Activated naive CD8-positive, alpha-beta T cell treated with anti-CD3 and anti-CD28 coated beads for 36 hours (primary cell): ENCODE data around the gene FBLN1. TPM values are rescaled to one million over a fixed set of nuclear protein-coding genes. Genes with fewer than 3 reads are reported as not detected.

ENCODE experiments used
- DNase-seq: peaks from one replicate; pipeline ENCODE4 v3.0.0; 2021
- H3K27ac Mint-ChIP-seq: one replicate; pipeline ENCODE4 v1.8.0; 2022; ENCODE audit warnings: mild to moderate bottlenecking, moderate library complexity, mixed read lengths
- H3K27me3 Mint-ChIP-seq: one replicate; pipeline ENCODE4 v1.8.0; 2022; ENCODE audit warnings: mild to moderate bottlenecking, mixed read lengths
- H3K36me3 Mint-ChIP-seq: one replicate; pipeline ENCODE4 v1.8.0; 2021; ENCODE audit warnings: mild to moderate bottlenecking, mixed read lengths
- H3K4me1 Mint-ChIP-seq: one replicate; pipeline ENCODE4 v1.8.0; 2021; ENCODE audit warnings: mixed read lengths
- H3K4me3 Mint-ChIP-seq: one replicate; pipeline ENCODE4 v1.8.0; 2022; ENCODE audit warnings: mild to moderate bottlenecking, moderate library complexity, mixed read lengths
- H3K9me3 Mint-ChIP-seq: one replicate; pipeline ENCODE4 v1.8.0; 2022; ENCODE audit warnings: mixed read lengths
- total RNA-seq, 2 experiments: library from RNA; stranded (reverse); gene quantifications; one replicate each; pipeline ENCODE4 v1.2.3, GENCODE V29; 2021

Gene FBLN1
- total RNA-seq, 2 experiments from 2014 or later, result 0.30 to 0.37 TPM

DNA sequence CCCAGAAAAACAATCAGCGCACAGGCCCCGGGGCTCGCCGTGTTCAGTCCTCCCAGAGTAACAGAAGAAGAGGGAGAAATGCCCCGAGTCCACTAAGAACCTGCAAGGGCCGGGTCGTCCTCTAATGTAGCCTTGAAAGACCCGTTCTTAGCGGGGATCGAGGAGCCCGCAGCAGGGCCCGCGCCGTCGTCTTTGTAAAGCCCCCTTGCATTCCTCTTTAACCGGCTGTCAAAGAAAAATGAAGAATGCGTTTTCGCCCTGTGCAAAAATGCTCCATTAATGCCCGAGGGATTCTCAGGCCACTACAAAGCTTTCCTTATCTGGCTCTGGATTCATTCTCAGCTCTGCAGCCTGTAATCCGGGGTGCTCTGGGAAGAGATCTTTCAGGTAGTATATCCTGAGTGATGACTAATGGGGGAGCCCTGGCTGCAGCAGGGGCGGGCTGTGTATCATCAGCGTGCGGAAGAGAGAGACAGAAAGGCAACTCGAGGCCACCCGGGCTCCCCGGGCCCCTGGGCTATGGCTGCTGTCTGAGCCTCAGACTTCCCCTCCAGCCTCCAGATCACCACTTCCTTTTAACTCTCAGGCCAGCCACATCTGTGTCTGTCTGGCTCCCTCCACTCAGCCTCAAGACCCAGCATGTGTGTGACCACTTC lies 78.2 kb downstream of the FBLN1 start:
- peaks cover 3% of the 10 kb centered on the region for H3K9me3 Mint-ChIP-seq
- DNase-seq, result no peak
- H3K4me3 Mint-ChIP-seq, result no peak overlapping the region
- H3K27ac Mint-ChIP-seq, result no peak overlapping the region
- peaks cover 9% of the 10 kb centered on the region for H3K27me3 Mint-ChIP-seq
- H3K36me3 Mint-ChIP-seq, result no peaks in the 10 kb centered on the region
- peaks cover 8% of the 10 kb centered on the region for H3K4me1 Mint-ChIP-seq

DNA sequence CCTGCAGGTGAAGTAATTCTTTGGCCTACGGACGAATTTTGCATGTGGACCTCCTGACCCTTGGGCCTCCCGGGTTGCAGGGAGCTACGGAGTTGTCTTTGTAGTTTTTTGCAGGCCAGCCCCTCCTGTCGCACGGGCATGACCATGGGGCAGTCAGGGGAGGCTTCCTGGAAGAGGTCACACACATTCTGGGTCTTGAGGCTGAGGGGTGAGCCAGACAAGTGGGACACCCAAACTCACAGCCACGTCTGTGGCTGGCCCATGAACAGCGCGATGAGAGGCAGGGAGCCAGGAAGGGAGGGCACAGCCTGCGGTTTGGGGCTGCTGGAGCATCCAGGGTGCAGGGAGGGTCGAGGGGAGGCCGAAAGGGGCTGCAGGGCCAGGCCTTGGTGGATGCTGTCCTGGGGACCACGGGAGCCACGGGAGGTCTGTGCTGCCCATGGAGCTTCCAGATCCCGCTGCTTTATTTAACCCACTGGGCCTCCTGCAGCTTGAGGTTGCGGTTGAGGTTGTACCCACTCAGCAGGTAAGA lies 78.9 kb downstream of the FBLN1 start:
- Mint-ChIP-seq H3K27me3 (peaks cover 8% of the 10 kb centered on the region), H3K9me3 (peaks cover 3% of the 10 kb centered on the region), H3K36me3 (no peaks in the 10 kb centered on the region), H3K27ac (no peak overlapping the region), H3K4me1 (peaks cover 8% of the 10 kb centered on the region), H3K4me3 (no peak overlapping the region)
- no peak for DNase-seq

DNA sequence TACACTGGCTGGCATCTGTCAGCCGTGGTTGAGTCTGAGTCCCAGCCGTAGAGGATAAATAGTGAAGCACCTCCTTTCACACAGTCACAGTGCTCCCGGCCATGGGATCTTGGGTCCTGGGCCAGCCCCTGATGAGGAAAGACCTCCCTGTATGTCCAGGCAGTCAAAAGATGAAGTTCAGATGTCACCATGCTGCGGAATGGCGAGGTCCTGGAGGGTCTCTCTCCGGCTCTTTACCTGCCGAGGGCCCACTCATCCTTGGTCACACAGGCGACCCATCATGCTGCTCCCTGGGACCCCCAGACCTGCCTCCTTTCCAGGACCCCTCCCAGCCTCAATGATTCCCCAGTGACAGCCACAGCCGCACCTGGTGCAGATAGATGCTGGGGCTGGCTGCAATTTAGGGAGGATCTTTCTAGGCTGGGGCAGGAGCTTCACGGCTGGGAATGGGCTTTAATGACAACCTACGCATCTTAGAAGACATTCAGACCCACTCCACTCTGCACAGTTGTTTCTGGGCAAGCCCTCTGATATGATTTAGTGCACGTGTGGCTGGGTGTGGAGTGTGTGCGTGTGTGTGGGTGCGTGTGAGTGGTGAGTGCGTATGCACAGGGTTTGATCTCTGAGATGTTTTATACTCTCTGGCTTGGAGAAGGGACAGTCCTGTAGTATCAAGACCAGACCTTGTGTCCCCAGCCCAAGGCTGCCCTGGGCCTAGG lies 79.7 kb downstream of the FBLN1 start:
- DNase-seq, result no peak
- Mint-ChIP-seq H3K27me3 (peaks cover 6% of the 10 kb centered on the region), H3K36me3 (no peaks in the 10 kb centered on the region), H3K27ac (no peak overlapping the region), H3K9me3 (peaks cover 3% of the 10 kb centered on the region), H3K4me3 (no peak overlapping the region), H3K4me1 (peaks cover 8% of the 10 kb centered on the region)

DNA sequence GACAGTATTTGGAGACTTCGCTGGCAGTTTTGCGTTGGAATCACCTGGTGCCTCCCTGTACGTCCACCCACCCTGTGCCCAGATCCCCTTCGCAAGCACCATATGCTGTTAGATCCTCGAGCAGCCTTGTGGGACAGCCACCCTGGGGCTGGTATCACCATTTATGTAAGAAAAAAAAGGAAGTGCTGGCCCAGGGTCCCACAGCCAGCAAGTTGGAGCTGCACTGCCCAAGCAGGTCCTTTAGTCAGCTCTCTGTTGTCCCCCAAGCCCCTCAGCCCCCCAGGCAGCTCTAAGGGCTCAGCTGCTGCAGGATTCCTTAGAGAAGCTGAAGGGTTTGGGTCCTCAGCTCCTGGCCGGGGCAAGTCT lies 80.3 kb downstream of the FBLN1 start:
- Mint-ChIP-seq H3K9me3 (peaks cover 3% of the 10 kb centered on the region), H3K4me1 (peaks cover 5% of the 10 kb centered on the region), H3K27ac (no peak overlapping the region), H3K36me3 (no peaks in the 10 kb centered on the region), H3K4me3 (no peak overlapping the region), H3K27me3 (peaks cover 8% of the 10 kb centered on the region)
- no peak for DNase-seq

DNA sequence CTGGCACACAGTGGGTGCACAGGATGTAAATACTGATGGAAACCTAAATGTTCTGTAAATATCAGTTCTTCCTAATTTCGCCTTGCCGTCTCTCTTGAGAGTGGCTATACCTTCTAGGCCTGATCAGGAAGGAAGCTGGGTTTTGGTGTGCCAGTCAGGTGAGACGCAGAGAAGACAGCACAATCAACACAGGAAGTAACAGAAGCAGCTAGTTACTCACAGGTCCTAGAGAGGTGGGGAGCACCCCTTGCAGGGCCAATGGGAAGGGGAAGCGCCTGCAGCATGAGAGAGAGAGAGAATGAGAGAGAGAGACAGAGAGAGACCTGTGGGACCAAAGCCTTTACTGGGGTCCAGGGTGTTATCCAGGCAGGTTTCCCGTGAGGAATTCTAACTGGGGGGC lies 80.8 kb downstream of the FBLN1 start:
- H3K4me3 Mint-ChIP-seq, result no peak overlapping the region
- H3K9me3 Mint-ChIP-seq, result peaks cover 3% of the 10 kb centered on the region
- no peaks in the 10 kb centered on the region for H3K36me3 Mint-ChIP-seq
- DNase-seq, result no peak
- peak overlapping the region; percentile 7 for H3K27ac Mint-ChIP-seq
- peaks cover 8% of the 10 kb centered on the region for H3K27me3 Mint-ChIP-seq
- peaks cover 5% of the 10 kb centered on the region for H3K4me1 Mint-ChIP-seq

DNA sequence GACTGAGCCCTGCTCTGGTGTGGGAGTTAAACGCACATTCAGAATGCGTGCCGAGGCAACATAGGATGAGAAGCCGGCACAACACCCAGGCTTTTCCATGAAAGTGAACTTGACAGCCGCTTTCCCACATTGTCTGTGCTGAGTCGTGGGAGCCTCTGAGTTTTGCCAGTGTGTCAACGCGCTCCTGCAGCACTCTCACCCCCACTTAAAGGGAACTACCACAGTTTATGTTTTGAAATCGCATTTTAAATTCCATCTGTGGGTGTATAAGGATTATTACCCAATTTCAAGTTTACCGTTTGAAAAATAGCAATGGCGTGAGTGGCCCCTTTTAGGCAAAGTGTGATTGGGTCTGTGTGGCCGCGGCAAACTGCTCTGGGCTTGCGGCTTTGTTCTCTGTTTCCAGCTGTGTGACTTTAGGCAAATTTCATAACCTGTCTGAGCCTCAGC lies 81.5 kb downstream of the FBLN1 start:
- H3K9me3 Mint-ChIP-seq, result peaks cover 3% of the 10 kb centered on the region
- H3K4me3 Mint-ChIP-seq, result no peak overlapping the region
- DNase-seq, result no peak
- peaks cover 8% of the 10 kb centered on the region for H3K27me3 Mint-ChIP-seq
- no peaks in the 10 kb centered on the region for H3K36me3 Mint-ChIP-seq
- no peak overlapping the region for H3K27ac Mint-ChIP-seq
- H3K4me1 Mint-ChIP-seq, result peaks cover 5% of the 10 kb centered on the region

DNA sequence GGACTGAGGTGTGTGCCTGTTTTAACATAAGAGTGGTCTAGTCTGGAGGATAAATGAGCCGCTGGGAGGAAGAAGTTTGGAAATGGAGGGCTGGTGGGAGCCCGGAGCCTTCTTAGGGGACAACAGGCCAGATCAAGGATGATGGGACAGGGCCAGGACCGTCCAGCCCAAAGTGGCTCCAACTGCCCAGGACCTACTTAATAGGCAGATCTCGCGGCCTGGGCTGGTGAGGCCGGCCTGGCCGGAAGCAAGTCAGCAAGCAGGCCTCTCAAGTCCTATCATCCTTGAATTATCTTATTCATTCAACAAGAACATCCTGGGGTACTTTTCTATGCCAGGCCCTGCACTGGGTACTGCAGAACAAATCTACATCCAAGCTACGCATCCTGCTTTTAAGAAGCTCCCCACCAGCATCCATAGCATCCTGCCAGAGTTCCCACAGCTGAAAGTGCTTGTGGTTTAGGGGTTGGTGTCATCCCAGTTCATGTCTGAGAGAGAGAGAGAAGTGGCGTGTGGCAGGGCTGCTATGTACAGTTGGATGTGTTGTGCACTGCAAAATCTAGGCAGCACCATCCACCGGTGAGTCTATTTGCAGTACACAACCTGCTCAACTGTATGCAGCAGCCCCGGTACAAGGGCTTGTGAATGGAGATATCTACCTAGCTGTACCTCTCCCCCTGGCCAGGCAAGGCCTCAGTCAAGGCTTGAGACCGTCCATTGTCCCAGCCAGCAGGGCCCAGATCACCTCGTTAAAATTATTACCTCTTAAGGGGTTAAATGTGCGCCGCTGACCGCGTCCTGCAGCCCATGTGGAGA lies 82.1 kb downstream of the FBLN1 start:
- Mint-ChIP-seq H3K36me3 (no peaks in the 10 kb centered on the region), H3K27ac (no peak overlapping the region), H3K4me1 (peaks cover 5% of the 10 kb centered on the region), H3K4me3 (no peak overlapping the region), H3K27me3 (peaks cover 8% of the 10 kb centered on the region), H3K9me3 (peaks cover 3% of the 10 kb centered on the region)
- DNase-seq, result no peak

DNA sequence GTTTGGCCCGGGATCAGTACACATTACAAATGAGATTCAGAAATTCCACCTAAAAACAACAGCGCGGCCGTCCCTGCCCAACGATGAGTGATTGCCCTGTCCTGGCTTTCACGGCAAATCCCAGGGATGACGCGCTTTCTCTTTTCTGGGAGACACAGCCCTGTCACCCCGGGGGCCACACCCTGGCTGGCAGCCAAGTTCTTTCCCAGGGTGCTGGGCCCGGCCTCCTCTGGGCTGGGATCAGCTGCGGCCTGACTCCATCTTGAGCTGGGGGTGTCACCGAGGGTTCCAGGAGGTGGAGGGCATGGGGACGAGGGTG lies 82.7 kb downstream of the FBLN1 start:
- Mint-ChIP-seq H3K27me3 (peaks cover 8% of the 10 kb centered on the region), H3K4me1 (peaks cover 5% of the 10 kb centered on the region), H3K36me3 (no peaks in the 10 kb centered on the region), H3K9me3 (peaks cover 3% of the 10 kb centered on the region), H3K4me3 (no peak overlapping the region), H3K27ac (no peak overlapping the region)
- no peak for DNase-seq

DNA sequence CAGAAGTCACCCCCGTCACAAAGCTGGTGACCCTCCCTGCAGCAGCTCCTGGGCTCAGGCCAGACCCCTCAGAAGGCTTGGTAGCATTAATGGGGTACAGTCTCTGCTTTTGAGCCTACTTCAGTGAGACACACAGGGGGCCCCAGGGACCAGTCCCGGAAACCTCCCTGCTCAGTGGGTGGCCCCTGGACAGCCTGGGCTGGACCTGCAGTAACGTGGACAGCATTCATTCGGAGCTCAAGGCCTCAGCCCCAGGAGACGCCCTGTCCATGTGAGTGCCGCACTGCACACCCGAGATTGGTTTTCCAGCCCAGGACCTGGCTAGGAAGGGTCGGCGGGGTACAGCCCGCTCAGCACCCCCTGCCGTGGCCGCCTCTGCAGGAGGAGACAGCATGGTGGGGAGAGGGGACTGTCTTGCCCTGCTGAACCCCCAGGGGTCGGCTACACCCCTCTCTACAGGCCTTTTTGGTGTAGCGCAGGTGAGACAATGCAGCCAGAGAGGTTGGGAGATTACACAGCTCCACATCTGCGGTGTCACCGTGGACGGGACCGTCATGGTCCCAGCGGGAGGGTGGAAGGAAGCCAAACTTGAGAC lies 83.4 kb downstream of the FBLN1 start:
- H3K27ac Mint-ChIP-seq, result no peak overlapping the region
- peaks cover 3% of the 10 kb centered on the region for H3K9me3 Mint-ChIP-seq
- no peak for DNase-seq
- H3K36me3 Mint-ChIP-seq, result no peaks in the 10 kb centered on the region
- peaks cover 8% of the 10 kb centered on the region for H3K27me3 Mint-ChIP-seq
- peaks cover 5% of the 10 kb centered on the region for H3K4me1 Mint-ChIP-seq
- no peak overlapping the region for H3K4me3 Mint-ChIP-seq

DNA sequence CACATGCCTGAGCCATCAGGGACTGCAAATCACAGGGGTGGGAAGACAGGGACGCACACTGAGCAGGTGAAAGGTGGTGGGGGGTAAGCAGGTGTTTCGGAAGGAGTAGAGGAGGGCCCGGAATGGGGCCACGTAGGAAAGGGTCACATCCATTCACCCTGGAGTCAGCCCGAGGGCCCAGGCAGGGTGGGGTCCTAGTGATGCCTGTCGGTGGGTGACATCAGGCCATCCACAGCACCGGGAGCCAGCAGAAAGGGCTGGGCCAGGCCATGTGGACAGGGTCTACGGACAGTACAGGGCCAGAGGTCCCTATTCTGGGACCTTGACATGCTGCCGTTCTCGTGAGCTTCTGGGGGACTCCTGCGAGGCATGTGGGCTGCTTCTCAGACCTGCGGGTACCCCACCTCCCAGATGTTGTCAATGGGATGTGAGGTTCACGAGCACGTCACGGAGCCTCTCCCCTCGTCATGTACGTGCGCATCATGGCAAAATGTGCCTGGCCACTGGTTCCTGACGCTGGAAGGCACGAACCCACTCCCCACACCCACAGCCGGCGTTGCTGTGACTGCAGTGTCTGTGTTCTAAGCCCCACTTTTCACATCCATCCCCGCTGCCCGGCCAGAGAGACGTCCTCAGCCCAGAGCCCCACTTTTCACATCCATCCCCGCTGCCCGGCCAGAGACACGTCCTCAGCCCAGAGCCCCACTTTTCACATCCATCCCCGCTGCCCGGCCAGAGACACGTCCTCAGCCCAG lies 84.1 kb downstream of the FBLN1 start:
- Mint-ChIP-seq H3K27ac (no peak overlapping the region), H3K9me3 (peaks cover 3% of the 10 kb centered on the region), H3K36me3 (no peaks in the 10 kb centered on the region), H3K4me1 (peaks cover 5% of the 10 kb centered on the region), H3K4me3 (no peak overlapping the region), H3K27me3 (peaks cover 8% of the 10 kb centered on the region)
- no peak for DNase-seq

DNA sequence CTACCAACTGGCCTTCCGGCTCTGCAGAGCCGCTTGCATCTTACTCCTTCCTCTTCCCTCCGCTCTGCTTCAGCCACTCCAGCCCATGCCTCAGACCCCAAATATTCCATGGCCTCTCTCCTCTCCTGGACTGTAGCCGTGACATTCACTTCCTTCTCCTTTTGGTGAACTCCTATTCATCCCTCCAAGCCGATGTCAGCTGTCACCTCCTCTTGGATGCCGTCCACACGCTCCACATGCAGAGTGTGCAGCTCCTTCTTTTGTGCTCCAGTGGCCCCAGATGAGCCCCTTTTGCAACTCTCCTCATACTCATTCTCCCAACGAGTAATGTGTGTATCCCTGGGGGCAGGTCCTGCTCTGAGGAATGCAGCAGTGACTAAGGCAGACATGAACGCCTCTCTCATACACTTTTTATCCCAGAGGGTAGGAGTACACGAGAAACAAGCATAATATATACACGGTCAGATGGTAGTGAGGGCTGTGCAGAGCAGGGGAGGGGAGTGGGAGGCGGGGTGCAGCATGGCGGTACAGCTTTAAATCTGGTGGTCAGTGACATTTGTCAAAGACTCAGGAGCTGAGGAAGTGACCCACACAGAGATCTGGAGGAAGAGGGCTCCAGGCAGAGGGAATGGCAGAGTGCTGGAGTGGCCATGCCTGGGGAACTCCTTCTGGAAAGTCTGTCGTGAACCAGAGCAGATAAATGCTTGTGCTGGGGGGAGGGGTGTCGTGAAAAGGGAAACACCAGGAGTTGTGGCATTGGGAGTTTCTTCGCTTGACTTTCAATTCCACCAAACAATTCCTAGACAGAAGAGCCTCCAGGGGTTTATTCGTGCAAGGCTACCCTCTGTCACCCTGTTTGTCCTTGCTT lies 85.2 kb downstream of the FBLN1 start:
- H3K9me3 Mint-ChIP-seq, result peaks cover 3% of the 10 kb centered on the region

DNA sequence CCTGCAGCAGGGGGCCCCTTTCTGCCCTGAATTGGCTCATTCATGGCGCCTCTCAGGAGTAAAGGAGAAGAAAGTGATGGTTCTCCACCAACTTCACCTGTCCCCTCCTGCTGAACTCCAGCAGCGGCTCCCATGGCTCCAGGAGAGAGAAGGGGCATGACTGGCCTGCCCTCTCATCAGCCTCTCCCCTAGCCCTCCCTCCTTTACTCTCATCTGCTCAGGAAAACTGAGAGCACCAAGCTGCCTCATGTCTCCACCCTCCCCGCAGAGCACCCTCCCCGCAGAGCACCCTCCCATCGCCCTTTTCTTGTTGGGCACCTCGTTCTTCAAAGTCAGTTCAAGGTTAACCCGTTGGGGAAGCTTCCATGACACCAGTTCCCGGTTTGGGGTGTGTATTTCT lies 86.9 kb downstream of the FBLN1 start:
- H3K9me3 Mint-ChIP-seq, result no peaks in the 10 kb centered on the region
- DNase-seq, result no peak
- H3K27me3 Mint-ChIP-seq, result peaks cover 8% of the 10 kb centered on the region
- no peak overlapping the region for H3K4me3 Mint-ChIP-seq
- no peaks in the 10 kb centered on the region for H3K4me1 Mint-ChIP-seq
- no peaks in the 10 kb centered on the region for H3K36me3 Mint-ChIP-seq
- no peak overlapping the region for H3K27ac Mint-ChIP-seq

More for the DNA sequence above, 85.2 kb downstream of the FBLN1 start:
- H3K27me3 Mint-ChIP-seq, result peaks cover 8% of the 10 kb centered on the region
- no peak for DNase-seq
- H3K4me1 Mint-ChIP-seq, result peaks cover 5% of the 10 kb centered on the region
- H3K36me3 Mint-ChIP-seq, result no peaks in the 10 kb centered on the region
- no peak overlapping the region for H3K27ac Mint-ChIP-seq
- H3K4me3 Mint-ChIP-seq, result no peak overlapping the region

DNA sequence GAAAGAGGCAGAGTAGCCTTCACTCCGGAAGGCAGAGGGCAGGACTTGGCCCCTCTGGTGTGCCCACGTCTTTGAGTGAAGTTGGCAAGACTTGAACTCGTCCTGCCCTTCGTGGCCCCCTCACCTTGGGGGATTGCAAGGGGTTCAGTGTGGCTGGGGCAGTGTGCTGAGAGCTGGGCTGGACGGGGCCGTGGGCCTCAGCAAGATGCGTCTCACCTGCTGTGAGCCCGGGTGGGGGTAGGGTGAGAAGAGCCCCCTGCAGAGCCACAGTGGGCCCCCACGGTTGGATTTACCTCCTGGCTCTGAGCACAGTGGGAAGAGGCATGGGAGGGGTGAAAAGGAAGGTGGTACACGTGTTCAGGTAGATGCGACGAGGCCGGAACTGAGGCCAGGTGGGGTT lies 87.6 kb downstream of the FBLN1 start:
- no peak for DNase-seq
- H3K4me3 Mint-ChIP-seq, result no peak overlapping the region
- no peaks in the 10 kb centered on the region for H3K9me3 Mint-ChIP-seq
- H3K36me3 Mint-ChIP-seq, result no peaks in the 10 kb centered on the region
- peaks cover 8% of the 10 kb centered on the region for H3K27me3 Mint-ChIP-seq
- H3K27ac Mint-ChIP-seq, result no peak overlapping the region
- no peaks in the 10 kb centered on the region for H3K4me1 Mint-ChIP-seq
